Adrenal gland (tissue), 5 donors: ENCODE data around the gene METTL1.
A peak's percentile ranks its signal among the peaks of the same experiment; 100 is the strongest.

ENCODE experiments used
- POLR2A ChIP-seq, 2 donors: fragments of 450-650 bp; IDR thresholded peaks; one replicate each; pipeline ENCODE4 v1.6.1; 2017; ENCODE audit warnings: antibody characterized with exemption in 2 of 2, mild to moderate bottlenecking in 2 of 2, moderate library complexity in 1 of 2
- TF ChIP-seq, protein P1 (sequence below), 6 experiments: fragments of 450-650 bp in 4 of 6; fragments of 200-600 bp in 2 of 6; sonication (generic) in 1 of 6; IDR thresholded peaks; 1 replicate in 5 of 6; 2 replicates in 1 of 6; pipeline versions ENCODE4 v1.5.1 to v1.8.0; 2016 to 2021; ENCODE audit warnings: antibody characterized with exemption in 6 of 6, mild to moderate bottlenecking in 2 of 6, moderate library complexity in 1 of 6
- donor health status: DM: no; HTN: no; CAD: no.

DNA sequence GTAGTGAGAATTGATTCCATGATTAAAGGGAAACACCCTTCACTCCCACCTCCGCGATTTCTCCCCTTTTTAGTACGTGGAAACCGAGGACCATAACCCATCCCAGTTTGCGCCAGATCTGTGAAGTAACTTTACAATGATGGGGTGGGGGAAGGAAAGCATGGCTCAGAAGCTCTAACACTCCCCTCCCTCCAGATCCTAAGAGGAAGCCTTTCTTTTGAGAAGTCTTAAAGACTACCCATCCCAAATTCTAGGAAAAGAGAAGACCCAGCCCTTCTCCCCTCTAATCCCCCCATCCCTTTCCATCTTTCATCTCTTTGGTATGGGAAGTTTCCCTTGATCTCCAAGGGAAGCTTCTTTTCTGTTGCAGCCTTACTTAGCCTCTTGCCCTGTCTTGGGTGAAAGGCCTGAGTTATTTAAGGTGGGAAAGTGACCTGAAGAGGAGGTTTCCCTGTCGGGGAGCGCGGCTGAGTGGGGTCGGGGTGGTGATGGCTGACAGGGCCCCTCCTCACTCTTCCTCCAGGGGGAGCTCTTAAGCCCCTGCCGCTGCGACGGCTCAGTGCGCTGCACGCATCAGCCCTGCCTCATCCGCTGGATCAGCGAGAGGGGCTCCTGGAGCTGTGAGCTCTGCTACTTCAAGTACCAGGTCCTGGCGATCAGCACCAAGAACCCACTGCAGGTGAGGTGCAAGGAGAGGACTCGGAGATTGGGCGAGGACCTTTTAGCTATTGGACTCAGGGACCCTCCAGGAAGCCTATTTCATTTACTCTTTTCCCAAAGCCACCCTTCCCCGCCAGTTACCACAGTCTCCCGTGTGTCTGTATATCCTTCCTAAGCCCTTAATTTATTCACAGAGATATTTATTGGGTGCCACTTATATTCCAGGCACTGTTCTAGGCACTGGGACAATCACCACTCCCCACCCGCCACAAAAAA lies 15.2 kb downstream of the METTL1 start:
- TF ChIP-seq, protein P1, sequence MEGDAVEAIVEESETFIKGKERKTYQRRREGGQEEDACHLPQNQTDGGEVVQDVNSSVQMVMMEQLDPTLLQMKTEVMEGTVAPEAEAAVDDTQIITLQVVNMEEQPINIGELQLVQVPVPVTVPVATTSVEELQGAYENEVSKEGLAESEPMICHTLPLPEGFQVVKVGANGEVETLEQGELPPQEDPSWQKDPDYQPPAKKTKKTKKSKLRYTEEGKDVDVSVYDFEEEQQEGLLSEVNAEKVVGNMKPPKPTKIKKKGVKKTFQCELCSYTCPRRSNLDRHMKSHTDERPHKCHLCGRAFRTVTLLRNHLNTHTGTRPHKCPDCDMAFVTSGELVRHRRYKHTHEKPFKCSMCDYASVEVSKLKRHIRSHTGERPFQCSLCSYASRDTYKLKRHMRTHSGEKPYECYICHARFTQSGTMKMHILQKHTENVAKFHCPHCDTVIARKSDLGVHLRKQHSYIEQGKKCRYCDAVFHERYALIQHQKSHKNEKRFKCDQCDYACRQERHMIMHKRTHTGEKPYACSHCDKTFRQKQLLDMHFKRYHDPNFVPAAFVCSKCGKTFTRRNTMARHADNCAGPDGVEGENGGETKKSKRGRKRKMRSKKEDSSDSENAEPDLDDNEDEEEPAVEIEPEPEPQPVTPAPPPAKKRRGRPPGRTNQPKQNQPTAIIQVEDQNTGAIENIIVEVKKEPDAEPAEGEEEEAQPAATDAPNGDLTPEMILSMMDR (IDR thresholded peaks at IDR 0.05) = peak in 4 of 6 experiments; percentile 22 to 46 (median 39)
- TF ChIP-seq POLR2A (IDR thresholded peaks at IDR 0.05) = no peak
